NK-92 (cell line): ENCODE measurements around the gene SRPX.

Experiments used
- DNase-seq: peaks from one replicate; lab custom pipeline; 2025; ENCODE audit not compliant: unreplicated experiment; lab: John Stamatoyannopoulos, UW

SRPX gene

GRCh38 chrX:38142610-38143009, 78.1 kb downstream of the SRPX start:
- DNase-seq, result no peak

GRCh38 chrX:38138900-38139299, 81.8 kb downstream of the SRPX start:
- DNase-seq, result no peak

- DNase-seq, result no peak
These were observed 82.3 kb downstream of the SRPX start for GRCh38 chrX:38138157-38138891.

GRCh38 chrX:38129366-38129765, 91.3 kb downstream of the SRPX start:
- no peak for DNase-seq

GRCh38 chrX:38127961-38128360, 92.7 kb downstream of the SRPX start:
- no peak for DNase-seq

GRCh38 chrX:38126179-38126578, 94.5 kb downstream of the SRPX start:
- no peak for DNase-seq

GRCh38 chrX:38124000-38124399, 96.7 kb downstream of the SRPX start:
- DNase-seq, result no peak

- DNase-seq, result no peak
These were observed 103.2 kb downstream of the SRPX start for GRCh38 chrX:38117485-38117884.

- DNase-seq, result no peak
These were observed 104.0 kb downstream of the SRPX start for GRCh38 chrX:38116706-38117105.

- DNase-seq, result no peak
These were observed 108.1 kb downstream of the SRPX start for GRCh38 chrX:38112566-38112965.

- DNase-seq, result no peak
These were observed 109.5 kb downstream of the SRPX start for GRCh38 chrX:38111196-38111595.

GRCh38 chrX:38110231-38110630, 110.4 kb downstream of the SRPX start:
- DNase-seq, result no peak

GRCh38 chrX:38109042-38109898, 111.4 kb downstream of the SRPX start:
- DNase-seq, result no peak

GRCh38 chrX:38108364-38108763, 112.3 kb downstream of the SRPX start:
- DNase-seq, result no peak

GRCh38 chrX:38106991-38107655, 113.5 kb downstream of the SRPX start:
- no peak for DNase-seq

- DNase-seq, result no peak
These were observed 115.4 kb downstream of the SRPX start for GRCh38 chrX:38105216-38105725.

- DNase-seq, result no peak
These were observed 116.5 kb downstream of the SRPX start for GRCh38 chrX:38103857-38104812.

GRCh38 chrX:38102875-38103274, 117.8 kb downstream of the SRPX start:
- DNase-seq, result no peak

- no peak for DNase-seq
These were observed 118.4 kb downstream of the SRPX start for GRCh38 chrX:38102240-38102639.

- no peak for DNase-seq
These were observed 121.0 kb downstream of the SRPX start for GRCh38 chrX:38099688-38100087.
